Activated T-helper 9 cell treated with anti-CD3 and anti-CD28 coated beads, Interleukin-2, amount 50 U/mL, for 16 hours (primary cell): Measurements from ENCODE around the gene GPR162.

Experiments used
- DNase-seq: peaks from one replicate; pipeline ENCODE4 v3.0.0-alpha.2; 2020; ENCODE audit warnings: low read depth

Gene GPR162

DNA sequence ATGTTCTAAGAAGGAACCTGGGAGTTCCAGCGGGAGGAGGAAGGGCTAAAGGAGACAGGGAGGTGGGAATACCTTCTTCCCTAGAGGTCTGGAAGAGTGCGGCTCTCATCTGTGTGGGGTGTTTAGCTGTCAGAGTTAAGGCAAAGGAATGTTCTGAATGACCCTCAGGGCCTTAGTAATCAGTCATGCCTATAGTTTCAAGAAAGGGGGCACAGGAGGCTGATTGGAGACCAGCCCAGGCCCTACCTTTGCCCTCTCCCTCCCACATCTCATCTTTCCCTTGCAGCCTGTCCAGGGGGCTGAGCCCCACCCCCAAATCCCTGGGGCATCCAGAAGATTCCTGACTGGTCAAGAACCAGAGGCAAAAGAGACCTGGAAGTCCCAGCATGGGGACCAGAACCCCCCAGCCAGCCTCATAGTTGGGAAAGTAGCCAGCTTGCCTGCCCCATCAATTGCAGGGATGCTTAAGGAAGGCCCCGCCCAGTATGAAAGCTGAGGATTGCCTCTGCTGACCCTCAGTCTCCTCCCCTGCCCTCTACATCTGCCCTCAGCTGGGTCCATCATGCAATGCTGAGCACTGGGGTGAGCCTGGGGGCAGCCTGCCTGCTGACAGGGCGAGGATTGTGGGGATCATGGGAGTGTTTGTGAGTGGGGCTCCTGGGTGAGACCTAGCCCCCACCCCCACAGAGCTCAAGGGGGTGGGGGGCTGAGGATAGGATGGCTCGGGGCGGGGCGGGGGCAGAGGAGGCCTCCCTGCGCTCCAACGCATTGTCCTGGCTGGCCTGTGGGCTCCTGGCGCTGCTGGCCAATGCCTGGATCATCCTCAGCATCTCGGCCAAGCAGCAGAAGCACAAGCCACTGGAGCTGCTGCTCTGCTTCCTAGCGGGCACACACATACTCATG lies 1.8 kb downstream of the GPR162 start:
- no peak for DNase-seq

DNA sequence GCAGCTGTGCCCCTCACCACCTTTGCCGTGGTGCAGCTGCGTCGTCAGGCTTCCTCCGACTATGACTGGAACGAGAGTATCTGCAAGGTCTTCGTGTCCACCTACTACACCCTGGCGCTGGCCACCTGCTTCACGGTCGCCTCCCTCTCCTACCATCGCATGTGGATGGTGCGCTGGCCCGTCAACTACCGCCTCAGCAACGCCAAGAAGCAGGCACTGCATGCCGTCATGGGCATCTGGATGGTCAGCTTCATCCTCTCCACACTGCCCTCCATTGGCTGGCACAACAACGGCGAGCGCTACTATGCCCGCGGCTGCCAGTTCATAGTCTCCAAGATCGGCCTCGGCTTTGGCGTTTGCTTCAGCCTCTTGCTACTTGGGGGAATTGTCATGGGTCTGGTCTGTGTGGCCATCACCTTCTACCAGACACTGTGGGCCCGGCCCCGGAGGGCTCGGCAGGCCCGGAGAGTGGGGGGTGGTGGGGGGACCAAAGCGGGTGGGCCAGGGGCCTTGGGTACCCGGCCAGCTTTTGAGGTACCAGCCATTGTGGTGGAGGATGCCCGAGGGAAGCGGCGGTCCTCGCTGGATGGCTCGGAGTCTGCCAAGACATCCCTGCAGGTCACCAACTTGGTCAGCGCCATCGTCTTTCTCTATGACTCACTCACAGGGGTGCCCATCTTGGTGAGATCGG lies 2.6 kb downstream of the GPR162 start:
- DNase-seq: no peak

DNA sequence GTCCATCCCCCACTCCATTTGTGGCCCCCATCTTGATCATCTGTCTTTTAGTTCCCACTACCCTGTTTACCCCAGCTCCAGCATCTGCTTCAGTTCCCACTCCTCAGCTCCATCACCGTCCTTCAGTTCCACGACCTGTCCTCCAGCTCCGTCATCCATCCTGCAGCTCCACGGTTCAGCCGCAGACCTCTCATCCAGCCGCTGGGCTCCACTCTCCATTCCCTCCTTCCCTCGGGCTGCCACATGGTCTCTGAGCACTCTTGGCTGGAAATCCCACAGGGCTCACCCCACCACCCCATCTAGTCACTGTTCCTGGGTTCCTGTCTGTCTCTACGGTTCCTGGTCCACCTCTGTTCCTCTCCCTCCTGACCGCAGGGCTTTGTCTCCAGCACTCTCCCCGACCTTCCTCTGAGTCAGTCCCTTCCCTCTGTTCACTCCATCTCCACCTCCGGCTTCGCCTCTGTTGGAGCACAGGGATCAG lies 3.3 kb downstream of the GPR162 start:
- no peak for DNase-seq

DNA sequence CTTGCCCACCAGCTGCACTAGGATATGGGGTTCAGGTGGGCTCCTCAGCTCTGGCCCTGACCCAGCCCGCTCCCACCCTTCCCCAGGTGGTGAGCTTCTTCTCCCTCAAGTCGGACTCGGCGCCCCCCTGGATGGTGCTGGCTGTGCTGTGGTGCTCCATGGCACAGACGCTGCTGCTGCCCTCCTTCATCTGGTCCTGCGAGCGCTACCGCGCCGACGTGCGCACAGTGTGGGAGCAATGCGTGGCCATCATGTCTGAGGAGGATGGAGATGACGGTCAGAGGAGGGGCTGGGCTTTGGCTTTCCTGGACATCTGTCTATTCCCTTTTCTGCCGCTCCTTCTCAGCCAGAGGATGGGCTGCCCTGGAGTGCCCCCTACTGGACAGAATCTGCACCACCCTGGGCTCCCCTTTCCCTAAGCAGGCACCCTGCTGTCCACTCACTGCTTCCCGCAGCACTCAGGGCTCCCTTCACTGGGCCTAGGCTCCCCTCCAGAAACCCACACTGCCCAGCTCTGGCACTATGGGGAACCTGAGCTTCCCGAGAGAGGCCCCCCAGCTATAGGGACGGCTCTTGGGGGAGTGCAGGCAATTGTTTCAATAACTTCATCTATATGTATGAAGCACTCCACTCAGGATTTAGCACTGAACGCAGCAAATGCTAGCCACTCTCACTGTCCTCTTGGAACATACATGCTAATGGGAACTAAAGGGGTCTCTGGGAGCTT lies 3.9 kb downstream of the GPR162 start:
- peak; percentile 69 for DNase-seq

DNA sequence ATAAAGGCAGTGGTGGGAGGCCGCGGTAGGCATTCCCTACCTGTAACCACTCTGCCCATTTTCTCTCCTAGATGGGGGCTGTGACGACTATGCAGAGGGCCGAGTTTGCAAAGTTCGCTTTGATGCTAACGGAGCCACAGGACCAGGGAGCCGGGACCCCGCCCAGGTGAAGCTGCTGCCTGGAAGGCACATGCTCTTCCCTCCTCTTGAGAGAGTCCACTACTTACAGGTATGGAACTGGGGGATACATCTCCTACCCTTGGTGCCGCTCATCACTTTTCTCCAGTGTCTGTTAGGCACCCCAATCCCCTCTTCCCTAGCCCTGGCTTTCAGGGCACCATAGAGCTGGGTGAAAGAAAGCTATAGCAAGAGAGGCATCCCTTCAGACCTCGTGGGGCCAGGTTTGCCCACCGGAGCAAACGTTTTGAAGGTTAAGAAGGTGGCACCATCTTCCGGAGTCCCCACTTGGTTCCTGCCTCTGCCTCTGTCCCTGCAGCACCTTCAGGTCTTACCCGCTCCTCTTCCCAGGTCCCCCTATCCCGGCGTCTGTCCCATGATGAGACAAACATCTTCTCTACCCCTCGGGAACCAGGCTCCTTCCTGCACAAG lies 4.6 kb downstream of the GPR162 start:
- DNase-seq: no peak

DNA sequence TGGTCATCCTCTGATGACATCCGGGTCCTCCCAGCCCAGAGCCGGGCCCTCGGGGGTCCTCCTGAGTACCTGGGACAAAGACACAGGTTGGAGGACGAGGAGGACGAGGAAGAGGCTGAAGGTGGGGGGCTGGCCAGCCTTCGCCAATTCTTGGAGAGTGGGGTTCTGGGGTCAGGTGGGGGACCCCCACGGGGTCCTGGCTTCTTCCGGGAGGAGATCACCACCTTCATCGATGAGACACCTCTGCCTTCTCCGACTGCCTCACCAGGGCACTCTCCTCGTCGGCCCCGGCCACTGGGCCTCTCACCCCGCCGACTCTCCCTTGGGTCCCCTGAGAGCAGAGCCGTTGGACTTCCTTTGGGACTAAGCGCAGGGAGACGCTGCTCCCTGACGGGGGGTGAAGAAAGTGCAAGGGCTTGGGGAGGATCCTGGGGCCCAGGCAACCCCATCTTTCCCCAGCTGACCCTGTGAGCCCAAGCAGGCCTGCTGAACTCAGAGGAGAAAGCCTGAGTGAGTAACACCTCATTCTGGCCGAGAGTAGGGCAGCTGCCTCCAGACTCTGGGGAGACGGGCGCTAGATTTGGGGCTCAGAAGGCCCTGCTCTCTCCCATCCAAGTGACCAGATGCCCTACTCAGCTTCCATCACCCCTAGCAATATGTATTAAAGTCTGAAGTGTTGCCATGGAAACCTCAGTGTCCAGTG lies 5.3 kb downstream of the GPR162 start:
- no peak for DNase-seq

DNA sequence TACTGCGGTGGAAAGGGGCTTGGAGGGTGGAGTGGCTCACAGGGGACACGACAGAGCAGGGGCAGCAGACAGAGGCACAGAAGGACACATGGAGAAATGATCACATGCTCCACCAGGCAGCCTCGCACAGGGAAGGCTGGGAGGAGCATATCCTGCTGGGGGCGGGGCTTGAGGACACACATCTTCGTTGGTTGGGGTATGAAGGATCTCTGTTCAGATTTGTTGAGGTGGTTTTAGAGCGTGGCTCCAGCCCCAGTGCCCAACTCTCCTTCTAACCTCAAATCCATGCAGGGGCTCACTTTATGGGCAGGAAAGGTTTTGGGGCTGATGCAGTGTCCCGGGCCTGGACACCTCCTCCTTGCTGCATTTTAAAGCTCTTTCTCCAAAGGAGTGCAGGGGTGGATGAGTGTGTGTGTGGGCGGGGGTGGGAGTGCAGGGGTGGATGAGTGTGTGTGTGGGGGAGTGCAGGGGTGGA lies 5.9 kb downstream of the GPR162 start:
- DNase-seq: no peak

DNA sequence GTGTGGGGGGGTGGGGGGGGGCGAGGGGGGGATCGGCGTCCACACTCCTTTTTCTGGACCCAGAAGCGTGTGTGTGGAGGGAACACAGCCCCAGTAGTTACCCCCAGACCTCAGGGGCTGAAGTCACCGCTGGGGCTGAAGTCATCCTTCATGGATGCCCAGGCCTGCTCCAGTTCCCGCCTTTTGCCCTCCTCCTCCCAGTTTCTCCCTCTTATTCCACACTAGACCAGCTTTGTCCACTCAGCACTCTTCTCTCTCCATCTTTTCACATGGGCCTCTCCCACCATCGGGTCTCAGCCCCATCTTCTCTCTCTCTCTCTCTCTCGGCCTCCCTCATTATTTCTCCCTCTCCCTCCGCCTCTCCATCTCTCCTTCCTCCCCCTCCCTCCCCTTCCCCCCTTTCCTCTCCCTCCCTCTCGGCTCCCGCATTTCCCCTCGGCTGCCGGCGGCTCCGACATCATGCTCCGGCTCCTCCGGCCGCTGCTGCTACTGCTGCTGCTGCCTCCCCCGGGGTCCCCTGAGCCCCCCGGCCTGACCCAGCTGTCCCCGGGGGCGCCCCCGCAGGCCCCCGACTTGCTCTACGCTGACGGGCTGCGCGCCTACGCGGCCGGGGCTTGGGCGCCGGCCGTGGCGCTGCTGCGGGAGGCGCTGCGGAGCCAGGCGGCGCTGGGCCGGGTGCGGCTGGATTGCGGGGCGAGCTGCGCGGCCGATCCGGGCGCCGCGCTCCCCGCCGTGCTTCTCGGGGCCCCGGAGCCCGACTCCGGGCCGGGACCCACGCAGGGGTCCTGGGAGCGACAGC lies 6.6 kb downstream of the GPR162 start, which contains the start of gene P3H3:
Gene P3H3 (plus strand): TSS at position 426 of the 799 bp plus-strand sequence. CDS start 34 bp downstream, at position 460.
- no peak for DNase-seq

DNA sequence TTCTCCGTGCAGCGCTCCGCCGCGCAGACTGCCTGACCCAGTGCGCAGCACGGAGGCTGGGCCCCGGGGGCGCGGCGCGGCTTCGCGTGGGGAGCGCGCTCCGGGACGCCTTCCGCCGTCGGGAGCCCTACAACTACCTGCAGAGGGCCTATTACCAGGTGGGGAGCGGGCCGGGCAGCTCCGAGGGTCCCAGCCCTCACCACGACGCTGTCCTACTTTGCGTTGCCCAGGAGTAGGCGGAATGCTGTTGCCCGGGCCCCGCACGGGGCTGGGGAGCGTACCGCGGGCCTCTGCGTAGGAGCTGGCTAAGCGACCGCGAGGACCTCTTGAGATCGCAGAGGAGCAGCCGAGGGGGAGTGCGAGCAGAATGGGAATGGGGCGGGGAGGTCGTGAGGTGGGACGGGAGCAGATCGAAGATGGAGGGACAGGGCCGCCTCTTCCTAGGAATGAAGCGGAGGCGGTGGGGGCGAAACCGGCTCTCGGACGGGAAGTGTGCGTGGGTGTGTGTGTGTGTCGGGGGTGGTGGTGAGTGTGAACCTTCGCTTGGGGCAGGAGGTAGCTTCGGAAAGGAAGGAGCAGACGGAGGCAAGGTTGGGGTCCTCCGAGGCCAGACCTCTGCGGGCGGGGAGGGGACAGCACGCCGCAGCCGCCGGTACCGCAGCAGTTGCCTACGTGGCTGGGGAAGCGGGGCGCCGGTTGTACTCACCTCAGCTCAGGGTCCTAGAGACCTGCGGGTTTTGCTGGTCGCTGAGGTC lies 7.3 kb downstream of the GPR162 start:
- peak; percentile 17 for DNase-seq

DNA sequence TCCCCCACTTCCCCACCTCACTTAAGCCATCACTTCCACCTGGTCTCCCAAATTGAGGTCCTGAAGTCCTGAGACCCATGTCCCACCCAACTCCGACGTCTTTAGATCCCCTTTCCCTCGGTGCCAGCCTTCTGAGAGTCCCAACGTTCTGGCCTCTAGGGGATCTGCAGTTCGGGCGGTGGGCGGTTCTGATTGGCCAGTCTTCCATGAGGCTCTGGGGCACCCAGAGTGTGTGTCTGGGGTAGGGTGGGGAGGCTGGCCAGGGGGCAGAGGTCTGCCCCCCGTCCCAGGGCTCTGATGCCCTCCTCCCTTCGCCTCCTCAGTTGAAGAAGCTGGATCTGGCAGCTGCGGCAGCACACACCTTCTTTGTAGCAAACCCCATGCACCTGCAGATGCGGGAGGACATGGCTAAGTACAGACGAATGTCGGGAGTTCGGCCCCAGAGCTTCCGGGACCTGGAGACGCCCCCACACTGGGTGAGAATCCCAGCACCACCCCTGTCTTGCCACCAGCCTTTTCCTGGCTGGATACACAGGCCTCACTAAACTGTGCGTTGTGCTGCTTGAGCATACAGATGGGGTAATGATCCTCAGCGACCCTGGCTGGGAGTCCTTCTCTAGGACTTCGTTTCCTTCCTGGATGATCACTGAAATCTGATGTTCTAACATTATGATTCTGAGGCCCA lies 8.1 kb downstream of the GPR162 start:
- no peak for DNase-seq

DNA sequence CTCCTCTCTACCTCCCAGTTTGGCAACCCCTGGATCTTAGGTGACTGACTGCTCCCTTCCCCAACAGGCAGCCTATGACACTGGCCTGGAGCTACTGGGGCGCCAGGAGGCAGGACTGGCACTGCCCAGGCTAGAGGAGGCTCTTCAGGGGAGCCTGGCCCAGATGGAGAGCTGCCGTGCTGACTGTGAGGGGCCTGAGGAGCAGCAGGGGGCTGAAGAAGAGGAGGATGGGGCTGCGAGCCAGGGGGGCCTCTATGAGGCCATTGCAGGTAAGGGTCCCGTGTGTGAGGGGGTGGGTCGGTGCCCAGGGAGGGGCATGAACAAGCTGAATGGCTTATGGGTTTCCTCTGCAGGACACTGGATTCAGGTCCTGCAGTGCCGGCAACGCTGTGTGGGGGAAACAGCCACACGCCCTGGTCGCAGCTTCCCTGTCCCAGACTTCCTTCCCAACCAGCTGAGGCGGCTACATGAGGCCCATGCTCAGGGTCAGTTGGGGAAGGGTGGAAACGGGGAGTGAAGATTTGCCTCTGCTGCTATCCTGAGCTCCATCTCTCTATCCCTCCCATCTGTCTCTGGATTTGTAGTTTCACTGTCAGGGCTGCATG lies 8.8 kb downstream of the GPR162 start:
- no peak for DNase-seq

DNA sequence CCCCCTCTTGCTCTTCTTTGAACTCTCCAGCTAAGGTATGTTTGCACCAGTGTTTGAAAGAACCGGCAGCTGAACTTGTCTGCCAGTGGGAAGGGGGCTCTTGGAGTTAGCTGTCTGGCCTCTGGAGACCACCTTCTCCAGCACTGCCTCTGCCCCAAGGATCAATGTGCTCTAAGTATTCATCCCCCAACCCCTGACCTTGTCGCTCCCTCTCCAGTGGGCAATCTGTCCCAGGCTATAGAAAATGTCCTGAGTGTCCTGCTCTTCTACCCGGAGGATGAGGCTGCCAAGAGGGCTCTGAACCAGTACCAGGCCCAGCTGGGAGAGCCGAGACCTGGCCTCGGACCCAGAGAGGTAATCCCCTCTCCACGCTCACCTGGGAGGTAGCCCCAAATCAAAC lies 9.4 kb downstream of the GPR162 start:
- DNase-seq: no peak

DNA sequence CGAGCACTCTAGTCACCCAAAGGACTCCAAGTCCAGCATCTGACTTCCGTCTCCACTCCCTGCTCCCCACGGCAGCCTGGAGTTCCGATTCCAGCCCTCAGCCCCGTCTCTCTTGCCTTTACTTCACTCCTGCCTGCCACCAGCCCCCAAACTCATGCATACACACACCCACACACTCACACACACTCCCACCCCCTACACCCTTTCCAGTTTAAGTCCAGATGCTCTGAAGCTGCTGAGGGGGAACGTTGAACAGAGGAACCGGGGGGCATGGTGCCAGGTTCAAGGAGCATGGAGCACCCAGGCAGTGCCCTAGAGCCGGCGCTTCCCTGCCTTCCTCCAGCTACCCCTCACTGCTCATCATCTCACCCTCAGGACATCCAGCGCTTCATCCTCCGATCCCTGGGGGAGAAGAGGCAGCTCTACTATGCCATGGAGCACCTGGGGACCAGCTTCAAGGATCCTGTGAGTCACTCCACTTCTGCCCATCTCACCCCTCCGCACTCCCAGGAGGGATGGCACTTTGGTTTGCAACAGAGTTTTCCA lies 9.9 kb downstream of the GPR162 start:
- DNase-seq: no peak

DNA sequence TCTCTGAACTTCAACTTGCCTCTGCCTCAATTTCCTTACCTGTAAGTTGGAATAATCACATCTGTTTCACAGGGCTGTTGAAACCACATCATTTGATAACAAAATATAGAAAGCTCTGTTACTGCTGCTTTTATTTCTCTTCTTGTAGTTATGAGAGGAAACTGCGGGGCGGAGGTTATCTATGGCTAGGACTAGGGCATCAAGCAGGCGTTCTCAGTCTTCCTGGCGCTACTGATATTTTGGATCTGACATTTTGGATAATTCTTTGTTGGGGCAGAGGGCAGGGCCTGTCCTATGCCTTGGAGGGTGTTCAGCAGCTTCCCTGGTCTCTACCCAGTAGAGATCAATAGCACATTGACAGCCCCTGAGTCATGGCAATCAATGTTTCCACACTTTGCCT lies 10.5 kb downstream of the GPR162 start:
- no peak for DNase-seq

DNA sequence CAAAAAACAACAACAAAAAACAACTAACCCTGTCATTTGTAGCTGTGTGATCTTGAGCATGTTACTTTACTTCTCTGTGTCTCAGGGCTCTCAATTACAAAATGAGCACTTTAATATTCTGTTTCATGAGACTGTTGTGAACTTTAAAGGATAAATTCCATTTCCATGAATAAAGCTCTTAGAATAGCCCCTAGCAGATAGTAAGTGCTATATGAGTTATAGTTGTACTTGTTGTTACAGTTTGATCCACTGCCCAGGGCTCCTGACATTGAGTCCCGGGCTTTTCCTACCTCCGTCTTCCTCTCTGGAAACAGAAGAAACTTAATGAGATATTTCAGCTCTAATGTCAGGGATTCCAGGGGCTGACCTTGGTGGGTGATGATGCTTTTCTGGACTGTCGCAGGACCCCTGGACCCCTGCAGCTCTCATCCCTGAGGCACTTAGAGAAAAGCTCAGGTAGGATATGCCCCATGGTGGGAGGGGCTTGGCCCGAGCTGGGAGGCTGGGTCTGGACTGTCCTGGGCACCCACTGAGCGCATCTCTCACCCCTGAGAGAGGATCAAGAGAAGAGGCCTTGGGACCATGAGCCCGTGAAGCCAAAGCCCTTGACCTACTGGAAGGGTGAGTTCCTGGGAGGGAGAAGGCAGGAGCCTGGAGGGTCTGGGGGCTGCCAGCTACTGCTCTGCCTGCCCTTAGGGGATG lies 11.7 kb downstream of the GPR162 start:
- DNase-seq: no peak

DNA sequence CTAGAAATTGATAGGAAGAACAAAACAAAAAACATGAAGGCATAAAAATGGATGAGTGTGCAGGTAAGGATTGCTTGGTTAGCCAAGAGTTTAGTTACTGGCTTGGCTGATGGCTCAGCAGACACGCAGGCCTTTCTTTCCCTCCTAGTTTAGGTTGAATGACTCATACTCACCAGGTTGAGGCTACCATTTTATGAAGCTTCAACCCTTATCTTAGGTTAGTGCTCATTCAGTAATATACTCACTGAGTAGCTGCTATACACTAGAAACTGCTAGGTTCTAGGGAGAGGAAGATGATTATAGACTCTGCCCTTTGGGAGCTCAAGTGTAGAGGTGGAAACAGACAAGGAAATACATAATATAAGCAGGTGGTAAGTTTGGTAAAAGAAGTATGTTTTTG lies 12.6 kb downstream of the GPR162 start:
- DNase-seq: no peak

DNA sequence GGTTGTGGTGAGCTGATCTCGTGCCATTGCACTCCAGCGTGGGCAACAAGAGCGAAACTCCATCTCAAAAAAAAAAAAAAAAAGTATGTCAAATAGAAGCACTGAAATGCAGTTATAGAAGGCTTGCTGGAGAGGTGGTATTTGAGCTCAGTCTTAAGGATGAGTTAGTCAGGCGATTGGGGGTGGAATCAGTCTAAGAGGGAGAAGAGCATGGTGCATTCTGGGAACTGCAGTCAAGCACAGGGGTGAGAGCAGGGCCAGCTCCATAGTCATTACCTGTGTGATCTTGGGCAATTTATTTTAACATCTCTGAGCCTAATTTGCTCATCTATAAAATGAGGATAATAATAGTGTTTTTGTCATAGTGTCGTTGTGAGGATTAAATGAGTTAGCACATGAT lies 13.3 kb downstream of the GPR162 start:
- DNase-seq: no peak

DNA sequence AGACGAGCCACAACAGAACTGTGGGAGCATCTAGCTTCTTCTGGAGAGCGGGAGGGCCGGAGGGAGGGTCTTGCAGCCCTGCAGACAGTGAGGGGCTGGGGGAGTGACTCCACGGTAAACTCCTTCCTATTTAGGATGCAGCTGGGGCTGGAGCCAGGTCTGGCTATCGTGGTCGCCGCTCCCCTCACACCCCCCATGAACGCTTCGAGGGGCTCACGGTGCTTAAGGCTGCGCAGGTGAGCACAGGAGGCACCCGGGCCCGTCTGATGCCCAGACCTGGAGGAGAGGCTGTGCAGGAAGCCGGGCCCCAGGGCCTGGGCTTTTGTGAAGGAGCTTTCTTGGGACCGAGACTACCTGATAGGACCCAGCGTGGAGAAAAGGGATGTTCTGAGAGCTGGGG lies 15.2 kb downstream of the GPR162 start:
- no peak for DNase-seq
